WTC11 (cell line): Measurements from ENCODE around the gene GPALPP1. TPM values are rescaled to one million over a fixed set of nuclear protein-coding genes. Genes with fewer than 3 reads are reported as not detected.

Source experiments
- ATAC-seq: fragments of 200-7000 bp; cut with Tn5 transposase; 2 replicates; pipeline ENCODE4 v1.10.0; 2021; ENCODE audit warnings: mild to moderate bottlenecking, moderate library complexity
- CTCF ChIA-PET: fragments of 300-600 bp; sonication (Branson Sonifier 250); formaldehyde crosslinking; loops from one replicate; lab custom pipeline; 2021; ENCODE audit warnings: antibody characterized with exemption; lab: Charles Lee
- POLR2A ChIA-PET: fragments of 350-600 bp; sonication (Branson Sonifier 250); formaldehyde crosslinking; loops from one replicate; lab custom pipeline; 2021; ENCODE audit warnings: antibody characterized with exemption; lab: Charles Lee
- DNase-seq: peaks from one replicate; pipeline ENCODE4 v3.0.0; 2021; ENCODE audit warnings: low spot score
- H3K27ac Mint-ChIP-seq: 2 replicates; pipeline ENCODE4 v1.8.0; 2021; ENCODE audit warnings: mixed read lengths
- H3K27me3 Mint-ChIP-seq: 2 replicates; pipeline ENCODE4 v1.8.0; 2021; ENCODE audit warnings: low read depth, mild to moderate bottlenecking, moderate library complexity, mixed read lengths
- H3K36me3 Mint-ChIP-seq: 2 replicates; pipeline ENCODE4 v1.8.0; 2021; ENCODE audit warnings: mixed read lengths
- H3K4me1 Mint-ChIP-seq: 2 replicates; pipeline ENCODE4 v1.8.0; 2022; ENCODE audit warnings: mixed read lengths
- H3K4me3 Mint-ChIP-seq: 2 replicates; pipeline ENCODE4 v1.8.0; 2021; ENCODE audit warnings: mild to moderate bottlenecking, moderate library complexity, mixed read lengths
- H3K9me3 Mint-ChIP-seq: 2 replicates; pipeline ENCODE4 v1.8.0; 2021; ENCODE audit warnings: mixed read lengths
- AFF4 ChIP-seq: sonication (generic); formaldehyde crosslinking; IDR thresholded peaks from 2 replicates; pipeline ENCODE4 v1.8.1; 2023; ENCODE audit warnings: mild to moderate bottlenecking, missing genetic modification reagents, borderline replicate concordance
- AR ChIP-seq: fragments of 250-450 bp; sonication (Bioruptor Pico); IDR thresholded peaks from 2 replicates; pipeline ENCODE4 v1.9.0; 2021; ENCODE audit warnings: mild to moderate bottlenecking
- FOXJ3 ChIP-seq: sonication (generic); formaldehyde crosslinking; IDR thresholded peaks from 2 replicates; pipeline ENCODE4 v1.9.0; 2021; ENCODE audit warnings: missing genetic modification reagents, mild to moderate bottlenecking, borderline replicate concordance
- FOXK1 ChIP-seq: sonication (generic); formaldehyde crosslinking; IDR thresholded peaks from 2 replicates; pipeline ENCODE4 v1.8.0; 2022; ENCODE audit warnings: mild to moderate bottlenecking, moderate library complexity, missing genetic modification reagents
- FOXP1 ChIP-seq: sonication (generic); formaldehyde crosslinking; IDR thresholded peaks from 2 replicates; pipeline ENCODE4 v1.8.0; 2022; ENCODE audit warnings: missing genetic modification reagents, mild to moderate bottlenecking, moderate library complexity, borderline replicate concordance
- GRHL2 ChIP-seq: fragments of 250-450 bp; sonication (Bioruptor Pico); IDR thresholded peaks from 2 replicates; pipeline ENCODE4 v1.8.0; 2022; ENCODE audit warnings: mild to moderate bottlenecking, moderate library complexity; ENCODE audit not compliant: insufficient replicate concordance, severe bottlenecking
- HMGXB4 ChIP-seq: sonication (generic); formaldehyde crosslinking; IDR thresholded peaks from 2 replicates; pipeline ENCODE4 v1.8.1; 2023; ENCODE audit warnings: mild to moderate bottlenecking, moderate library complexity, missing genetic modification reagents
- JAZF1 ChIP-seq: fragments of 250-450 bp; sonication (Bioruptor Pico); IDR thresholded peaks from 2 replicates; pipeline ENCODE4 v1.9.0; 2021; ENCODE audit warnings: moderate library complexity, mild to moderate bottlenecking, inconsistent platforms
- MXD4 ChIP-seq: fragments of 250-450 bp; sonication (Bioruptor Pico); IDR thresholded peaks from 2 replicates; pipeline ENCODE4 v1.8.0; 2021; ENCODE audit warnings: mild to moderate bottlenecking, moderate library complexity, borderline replicate concordance
- NR2C2 ChIP-seq: sonication (generic); formaldehyde crosslinking; IDR thresholded peaks from 2 replicates; pipeline ENCODE4 v1.8.0; 2022; ENCODE audit warnings: mild to moderate bottlenecking, missing genetic modification reagents
- PRRX2 ChIP-seq: fragments of 250-450 bp; sonication (Bioruptor Pico); IDR thresholded peaks from 2 replicates; pipeline ENCODE4 v1.8.0; 2021; ENCODE audit warnings: mild to moderate bottlenecking
- RORB ChIP-seq: fragments of 250-450 bp; sonication (Bioruptor Pico); IDR thresholded peaks from 2 replicates; pipeline ENCODE4 v1.9.0; 2021; ENCODE audit warnings: mild to moderate bottlenecking
- SP1 ChIP-seq: sonication (generic); formaldehyde crosslinking; conservative IDR thresholded peaks from 2 replicates; pipeline ENCODE4 v1.8.1; 2022; ENCODE audit warnings: missing genetic modification reagents
- ZBTB43 ChIP-seq: sonication (generic); formaldehyde crosslinking; IDR thresholded peaks from 2 replicates; pipeline ENCODE4 v1.8.1; 2023; ENCODE audit warnings: mild to moderate bottlenecking, missing genetic modification reagents
- ZNF121 ChIP-seq: sonication (generic); formaldehyde crosslinking; IDR thresholded peaks from 2 replicates; pipeline ENCODE4 v1.8.0; 2023; ENCODE audit warnings: missing genetic modification reagents
- ZNF532 ChIP-seq: fragments of 250-450 bp; sonication (Bioruptor Pico); IDR thresholded peaks from 2 replicates; pipeline ENCODE4 v1.9.0; 2021; ENCODE audit warnings: mild to moderate bottlenecking, borderline replicate concordance
- total RNA-seq: library from RNA; stranded (reverse); gene quantifications from 3 replicates; pipeline ENCODE4 v1.2.3, GENCODE V29; 2021
- TF ChIP-seq, protein P1 (sequence below): sonication (generic); formaldehyde crosslinking; conservative IDR thresholded peaks from 2 replicates; pipeline ENCODE4 v1.8.1; 2022; ENCODE audit warnings: mild to moderate bottlenecking, missing genetic modification reagents

GPALPP1 gene
- total RNA-seq, 1 experiment from 2014 or later = 28.9 TPM

DNA sequence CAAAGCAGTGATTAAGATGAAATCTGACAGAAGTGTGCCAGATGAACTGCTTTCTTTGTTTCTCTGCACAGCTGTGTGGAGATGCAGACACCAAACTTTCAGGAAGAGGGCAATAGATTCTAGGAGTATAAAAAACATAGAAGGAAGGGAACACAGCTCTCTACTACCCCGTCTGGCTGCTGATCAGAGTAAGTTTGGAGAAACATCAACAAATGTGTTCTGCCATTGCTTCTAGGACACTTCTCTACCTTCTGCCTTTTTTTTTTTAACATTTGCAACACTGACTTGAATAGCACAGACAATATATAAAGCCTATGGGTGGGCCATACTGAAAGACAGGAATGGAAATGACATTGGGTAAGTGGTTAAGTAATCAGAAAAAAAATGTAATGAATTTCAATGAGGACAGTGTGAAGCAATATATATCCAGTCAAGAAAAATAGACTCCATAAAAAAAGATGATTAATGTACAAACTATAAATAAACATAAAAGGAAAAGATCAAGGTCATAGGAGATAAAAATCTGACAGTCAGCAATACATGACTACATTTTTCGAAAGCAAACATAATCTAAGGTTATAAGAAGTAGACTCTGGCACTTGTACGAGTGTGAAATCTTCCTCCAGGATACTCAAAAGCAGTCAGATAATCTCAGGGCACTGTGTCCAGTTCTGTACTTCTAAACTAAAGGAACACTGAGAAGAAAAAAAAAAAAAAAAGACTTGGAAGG lies 21.5 kb upstream of the GPALPP1 start:
- peaks cover 4% of the 10 kb centered on the region for H3K4me1 Mint-ChIP-seq
- no peak overlapping the region for H3K27ac Mint-ChIP-seq
- no peak overlapping the region for H3K4me3 Mint-ChIP-seq
- ChIA-PET CTCF (interaction anchor here (0.7 kb wide), 1 partner anchor 1073 kb away, joined by 3 read pairs; no protein-coding TSS in a partner anchor), POLR2A (no interaction called here)
- no peaks in the 10 kb centered on the region for H3K27me3 Mint-ChIP-seq
- DNase-seq (no peak), ATAC-seq (no peak)
- H3K36me3 Mint-ChIP-seq = peaks cover 44% of the 10 kb centered on the region
- H3K9me3 Mint-ChIP-seq = peaks cover 22% of the 10 kb centered on the region
- no peak for TF ChIP-seq SP1 (CRISPR knock-in tag)
- TF ChIP-seq FOXK1 (CRISPR knock-in tag) = no peak
- no peak for TF ChIP-seq ZNF121 (CRISPR knock-in tag)
- no peak for TF ChIP-seq RORB (CRISPR knock-in tag)
- TF ChIP-seq FOXP1 (CRISPR knock-in tag) = no peak
- TF ChIP-seq, protein P1, sequence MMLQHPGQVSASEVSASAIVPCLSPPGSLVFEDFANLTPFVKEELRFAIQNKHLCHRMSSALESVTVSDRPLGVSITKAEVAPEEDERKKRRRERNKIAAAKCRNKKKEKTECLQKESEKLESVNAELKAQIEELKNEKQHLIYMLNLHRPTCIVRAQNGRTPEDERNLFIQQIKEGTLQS = no peak
- TF ChIP-seq NR2C2 = no peak
- TF ChIP-seq PRRX2 (CRISPR knock-in tag) = no peak
- TF ChIP-seq AFF4 (CRISPR knock-in tag) = no peak
- no peak for TF ChIP-seq GRHL2
- TF ChIP-seq MXD4 (CRISPR knock-in tag) = no peak
- no peak for TF ChIP-seq HMGXB4 (CRISPR knock-in tag)
- no peak for TF ChIP-seq AR (CRISPR knock-in tag)
- no peak for TF ChIP-seq ZNF532
- no peak for TF ChIP-seq FOXJ3
- TF ChIP-seq JAZF1 = no peak
- TF ChIP-seq ZBTB43 (CRISPR knock-in tag) = no peak
- TF ChIP-seq, all 79 proteins: peak for 0
